ENCODE results near the gene CFAP20DC.
"Not testable (repeated sequence)": the region's sequence is repeated elsewhere in the genome, so short reads cannot be mapped to it uniquely, and the experiment has no call there.

DNA sequence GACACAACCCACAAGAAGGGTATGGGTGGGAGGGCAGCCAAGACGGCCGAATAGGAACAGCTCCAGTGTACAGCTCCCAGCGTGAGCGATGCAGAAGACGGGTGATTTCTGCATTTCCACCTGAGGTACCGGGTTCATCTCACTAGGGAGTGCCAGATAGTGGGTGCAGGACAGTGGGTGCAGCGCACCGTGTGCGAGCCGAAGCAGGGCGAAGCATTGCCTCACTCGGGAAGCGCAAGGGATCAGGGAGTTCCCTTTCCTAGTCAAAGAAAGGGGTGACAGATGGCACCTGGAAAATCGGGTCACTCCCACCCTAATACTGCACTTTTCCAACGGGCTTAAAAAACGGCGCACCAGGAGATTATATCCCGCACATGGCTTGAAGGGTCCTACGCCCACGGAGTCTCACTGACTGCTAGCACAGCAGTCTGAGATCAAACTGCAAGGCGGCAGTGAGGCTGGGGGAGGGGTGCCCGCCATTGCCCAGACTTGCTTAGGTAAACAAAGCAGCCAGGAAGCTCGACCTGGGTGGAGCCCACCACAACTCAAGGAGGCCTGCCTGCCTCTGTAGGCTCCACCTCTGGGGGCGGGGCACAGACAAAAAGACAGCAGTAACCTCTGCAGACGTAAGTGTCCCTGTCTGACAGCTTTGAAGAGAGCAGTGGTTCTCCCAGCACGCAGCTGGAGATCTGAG, 243.1 kb downstream of the CFAP20DC start:
- TF ChIP-seq ZFHX2 (tag by site-specific recombination; conservative IDR thresholded peaks at IDR 0.05); YY1 (tag by site-specific recombination; IDR thresholded peaks at IDR 0.05); GLIS2 (tag by site-specific recombination; IDR thresholded peaks at IDR 0.05); REPIN1 (tag by site-specific recombination; IDR thresholded peaks at IDR 0.05; ENCODE audit: low read depth); BCL11A (tag by site-specific recombination; IDR thresholded peaks at IDR 0.05; ENCODE audit: low read depth); ZNF341 (tag by site-specific recombination; IDR thresholded peaks at IDR 0.05; ENCODE audit: low read depth); ZNF768 (tag by site-specific recombination; IDR thresholded peaks at IDR 0.05); ZNF747 (tag by site-specific recombination; IDR thresholded peaks at IDR 0.05): not testable (repeated sequence)
- TF ChIP-seq, protein P1, sequence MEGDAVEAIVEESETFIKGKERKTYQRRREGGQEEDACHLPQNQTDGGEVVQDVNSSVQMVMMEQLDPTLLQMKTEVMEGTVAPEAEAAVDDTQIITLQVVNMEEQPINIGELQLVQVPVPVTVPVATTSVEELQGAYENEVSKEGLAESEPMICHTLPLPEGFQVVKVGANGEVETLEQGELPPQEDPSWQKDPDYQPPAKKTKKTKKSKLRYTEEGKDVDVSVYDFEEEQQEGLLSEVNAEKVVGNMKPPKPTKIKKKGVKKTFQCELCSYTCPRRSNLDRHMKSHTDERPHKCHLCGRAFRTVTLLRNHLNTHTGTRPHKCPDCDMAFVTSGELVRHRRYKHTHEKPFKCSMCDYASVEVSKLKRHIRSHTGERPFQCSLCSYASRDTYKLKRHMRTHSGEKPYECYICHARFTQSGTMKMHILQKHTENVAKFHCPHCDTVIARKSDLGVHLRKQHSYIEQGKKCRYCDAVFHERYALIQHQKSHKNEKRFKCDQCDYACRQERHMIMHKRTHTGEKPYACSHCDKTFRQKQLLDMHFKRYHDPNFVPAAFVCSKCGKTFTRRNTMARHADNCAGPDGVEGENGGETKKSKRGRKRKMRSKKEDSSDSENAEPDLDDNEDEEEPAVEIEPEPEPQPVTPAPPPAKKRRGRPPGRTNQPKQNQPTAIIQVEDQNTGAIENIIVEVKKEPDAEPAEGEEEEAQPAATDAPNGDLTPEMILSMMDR (tag by site-specific recombination; IDR thresholded peaks at IDR 0.05) = not testable (repeated sequence)
- TF ChIP-seq, protein P2, sequence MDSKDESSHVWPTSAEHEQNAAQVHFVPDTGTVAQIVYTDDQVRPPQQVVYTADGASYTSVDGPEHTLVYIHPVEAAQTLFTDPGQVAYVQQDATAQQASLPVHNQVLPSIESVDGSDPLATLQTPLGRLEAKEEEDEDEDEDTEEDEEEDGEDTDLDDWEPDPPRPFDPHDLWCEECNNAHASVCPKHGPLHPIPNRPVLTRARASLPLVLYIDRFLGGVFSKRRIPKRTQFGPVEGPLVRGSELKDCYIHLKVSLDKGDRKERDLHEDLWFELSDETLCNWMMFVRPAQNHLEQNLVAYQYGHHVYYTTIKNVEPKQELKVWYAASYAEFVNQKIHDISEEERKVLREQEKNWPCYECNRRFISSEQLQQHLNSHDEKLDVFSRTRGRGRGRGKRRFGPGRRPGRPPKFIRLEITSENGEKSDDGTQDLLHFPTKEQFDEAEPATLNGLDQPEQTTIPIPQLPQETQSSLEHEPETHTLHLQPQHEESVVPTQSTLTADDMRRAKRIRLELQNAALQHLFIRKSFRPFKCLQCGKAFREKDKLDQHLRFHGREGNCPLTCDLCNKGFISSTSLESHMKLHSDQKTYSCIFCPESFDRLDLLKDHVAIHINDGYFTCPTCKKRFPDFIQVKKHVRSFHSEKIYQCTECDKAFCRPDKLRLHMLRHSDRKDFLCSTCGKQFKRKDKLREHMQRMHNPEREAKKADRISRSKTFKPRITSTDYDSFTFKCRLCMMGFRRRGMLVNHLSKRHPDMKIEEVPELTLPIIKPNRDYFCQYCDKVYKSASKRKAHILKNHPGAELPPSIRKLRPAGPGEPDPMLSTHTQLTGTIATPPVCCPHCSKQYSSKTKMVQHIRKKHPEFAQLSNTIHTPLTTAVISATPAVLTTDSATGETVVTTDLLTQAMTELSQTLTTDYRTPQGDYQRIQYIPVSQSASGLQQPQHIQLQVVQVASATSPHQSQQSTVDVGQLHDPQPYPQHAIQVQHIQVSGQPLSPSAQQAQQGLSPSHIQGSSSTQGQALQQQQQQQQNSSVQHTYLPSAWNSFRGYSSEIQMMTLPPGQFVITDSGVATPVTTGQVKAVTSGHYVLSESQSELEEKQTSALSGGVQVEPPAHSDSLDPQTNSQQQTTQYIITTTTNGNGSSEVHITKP (tag by site-specific recombination; IDR thresholded peaks at IDR 0.05) = not testable (repeated sequence)

Measured in HEK293 (cell line).